LNCAP (cell line): ENCODE data around the gene TJP1.

Experiments used
- CTCF ChIP-seq: fragments of 450-650 bp; IDR thresholded peaks from 2 replicates; pipeline ENCODE4 v1.5.1; 2017; ENCODE audit warnings: mild to moderate bottlenecking

Gene TJP1

GRCh38 chr15:29776859-29777258 lies 45.4 kb downstream of the TJP1 start:
- TF ChIP-seq CTCF: no peak

GRCh38 chr15:29774900-29775299 lies 47.4 kb downstream of the TJP1 start:
- TF ChIP-seq CTCF: no peak

GRCh38 chr15:29773816-29774215 lies 48.5 kb downstream of the TJP1 start:
- TF ChIP-seq CTCF: no peak

- TF ChIP-seq CTCF: no peak
Measured at GRCh38 chr15:29773000-29773399, 49.3 kb downstream of the TJP1 start.

- no peak for TF ChIP-seq CTCF
Measured at GRCh38 chr15:29770796-29771195, 51.5 kb downstream of the TJP1 start.

GRCh38 chr15:29765898-29766527 lies 56.3 kb downstream of the TJP1 start:
- no peak for TF ChIP-seq CTCF

GRCh38 chr15:29765234-29765841 lies 56.9 kb downstream of the TJP1 start:
- TF ChIP-seq CTCF: no peak
